Stimulated activated CD4-positive, alpha-beta T cell treated with anti-CD3 and anti-CD28 coated beads, TNF-alpha, amount 100 ng/mL, for 48 hours (primary cell): Measurements from ENCODE around the gene CMSS1.

Experiments used
- DNase-seq, 3 donors: peaks; one replicate each; pipeline ENCODE4 v3.0.0-alpha.2; 2020; ENCODE audit warnings: low read depth in 3 of 3

The CMSS1 gene

DNA sequence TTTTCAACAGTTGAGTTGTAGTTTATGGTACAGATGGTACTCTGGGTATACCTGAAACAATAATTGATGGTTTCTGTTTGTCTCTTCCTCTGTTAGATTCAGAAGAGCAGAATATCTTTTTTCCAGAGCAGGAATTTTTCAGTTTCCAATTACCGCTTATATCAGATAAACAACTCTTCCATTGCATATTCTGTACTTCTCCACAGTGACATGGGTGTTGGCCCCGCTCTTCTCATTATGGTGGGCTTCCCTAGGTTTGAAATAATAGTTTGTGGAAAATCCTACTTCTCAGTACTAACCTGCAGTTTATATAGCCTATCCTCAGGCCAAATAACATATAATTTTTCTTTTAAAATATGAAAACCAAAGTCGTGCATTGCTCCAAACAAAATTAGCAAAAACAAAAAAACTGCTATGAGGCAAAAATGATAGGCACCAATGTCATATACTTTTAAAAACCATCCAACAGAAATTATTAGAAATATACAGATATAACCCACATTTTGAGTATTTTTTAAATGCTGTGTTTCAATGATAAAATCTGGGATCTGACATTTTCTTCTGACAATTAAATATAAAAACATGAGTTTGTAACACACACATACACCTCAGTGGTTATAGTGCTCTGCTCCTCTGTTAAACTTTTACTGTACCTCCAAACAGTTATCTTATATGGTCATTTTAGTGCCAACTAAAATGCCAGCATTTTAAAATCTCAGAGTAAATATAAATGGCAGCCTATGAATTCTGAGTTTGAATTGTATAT lies 56.8 kb downstream of the CMSS1 start:
- no peak for DNase-seq

DNA sequence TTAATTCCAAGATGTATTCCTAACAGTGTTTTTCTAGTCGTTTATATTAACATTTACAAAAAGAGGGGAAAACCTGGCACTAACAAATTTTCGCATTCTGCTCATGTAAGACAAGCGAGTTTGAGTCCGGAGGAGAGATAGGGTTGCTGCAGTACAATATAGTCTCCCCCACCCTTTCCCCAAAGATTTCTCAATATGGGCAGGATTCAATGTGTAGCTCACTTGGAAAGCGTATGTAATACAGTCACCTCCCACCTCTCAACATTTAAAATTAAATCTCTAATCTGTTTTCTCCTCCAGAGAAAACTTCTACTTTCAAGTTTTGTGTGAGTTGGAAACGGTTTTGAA lies 57.9 kb downstream of the CMSS1 start:
- no peak for DNase-seq

DNA sequence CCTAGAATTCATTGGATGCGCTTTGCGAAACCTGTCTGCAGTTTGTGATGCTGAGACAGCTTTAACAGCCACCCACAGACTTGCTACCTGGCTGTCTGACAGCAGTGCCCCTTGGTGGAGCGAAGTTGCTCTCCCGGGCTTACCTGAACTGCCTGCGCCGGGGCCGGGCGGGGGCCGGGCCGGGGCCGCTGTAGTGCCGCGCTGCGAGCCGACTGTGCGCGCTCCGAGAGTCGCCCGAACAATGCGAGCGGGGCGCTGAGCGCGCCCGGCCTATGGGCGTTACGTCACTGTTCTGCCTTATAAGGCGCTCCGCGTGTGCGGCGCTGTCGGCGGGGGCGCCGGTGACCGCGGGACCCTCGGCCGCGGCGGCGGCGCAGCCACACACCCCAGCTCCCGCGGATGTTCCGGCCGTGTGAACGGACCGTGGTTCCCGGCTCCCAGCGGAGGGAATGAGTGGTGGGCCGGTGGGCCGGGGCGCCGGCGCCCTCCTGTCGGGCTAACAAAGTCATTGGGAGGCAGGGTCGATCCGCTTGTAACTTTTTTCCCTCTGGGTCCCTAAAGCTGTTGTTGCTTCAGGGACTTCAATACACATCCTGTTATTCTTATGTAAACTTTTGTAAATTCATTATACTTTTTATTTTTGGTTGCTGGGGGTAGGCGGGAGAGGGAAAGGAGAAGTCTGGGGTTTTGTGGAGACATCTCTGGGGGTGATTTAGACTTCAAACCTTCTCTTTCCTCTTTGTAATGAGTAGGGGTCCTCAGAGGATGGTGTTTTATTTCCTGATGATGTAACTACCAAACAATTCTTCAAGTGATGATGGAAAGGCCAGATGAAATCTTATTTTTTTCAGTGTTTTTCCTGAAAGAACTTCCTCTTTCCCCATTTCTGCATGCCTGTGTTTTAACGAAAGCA lies 58.5 kb downstream of the CMSS1 start:
- DNase-seq: peak; percentile 29 to 37 (median 37)

DNA sequence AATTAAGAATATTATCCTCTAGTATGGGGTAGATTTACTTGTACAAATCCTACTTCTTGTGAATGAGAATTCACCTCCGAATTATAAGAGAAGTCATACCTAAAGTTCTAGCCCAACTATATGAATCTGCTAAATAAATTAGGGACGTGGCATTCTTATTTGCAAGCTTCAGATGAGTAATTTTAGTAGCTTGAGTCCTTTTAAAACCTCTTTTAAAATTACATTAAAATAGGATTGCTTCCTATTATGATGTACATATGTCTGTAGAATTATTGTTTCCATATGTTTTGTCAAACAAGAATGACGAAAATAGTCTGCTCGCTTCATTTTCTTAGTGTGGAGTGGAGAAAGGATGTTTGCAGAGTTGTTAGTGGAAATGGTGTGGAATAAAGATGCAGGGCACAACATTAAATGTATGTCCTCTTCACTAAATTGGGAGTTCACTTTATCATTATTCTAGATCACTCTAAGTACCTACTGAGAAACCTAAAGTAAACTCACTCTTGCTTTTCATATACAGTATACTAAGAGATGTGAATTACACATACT lies 59.4 kb downstream of the CMSS1 start:
- DNase-seq: no peak

DNA sequence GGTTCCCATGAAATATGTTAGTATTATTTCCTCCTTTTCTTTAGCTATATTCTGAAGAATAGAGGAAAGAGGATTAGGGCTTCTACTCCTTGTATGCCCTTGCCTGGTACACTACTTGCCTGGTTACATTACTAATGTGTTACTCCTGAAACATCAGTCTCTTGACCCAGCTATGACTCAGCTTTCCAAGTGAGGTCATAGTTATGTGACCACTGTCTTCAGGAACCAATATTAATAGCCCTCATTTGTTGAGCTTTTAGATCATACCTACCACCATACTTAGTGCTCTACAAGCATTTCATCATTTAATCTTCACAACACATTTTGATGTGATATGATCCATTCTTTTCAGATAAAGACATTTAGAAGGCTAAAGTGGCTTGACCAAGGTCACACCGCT lies 60.3 kb downstream of the CMSS1 start:
- no peak for DNase-seq

DNA sequence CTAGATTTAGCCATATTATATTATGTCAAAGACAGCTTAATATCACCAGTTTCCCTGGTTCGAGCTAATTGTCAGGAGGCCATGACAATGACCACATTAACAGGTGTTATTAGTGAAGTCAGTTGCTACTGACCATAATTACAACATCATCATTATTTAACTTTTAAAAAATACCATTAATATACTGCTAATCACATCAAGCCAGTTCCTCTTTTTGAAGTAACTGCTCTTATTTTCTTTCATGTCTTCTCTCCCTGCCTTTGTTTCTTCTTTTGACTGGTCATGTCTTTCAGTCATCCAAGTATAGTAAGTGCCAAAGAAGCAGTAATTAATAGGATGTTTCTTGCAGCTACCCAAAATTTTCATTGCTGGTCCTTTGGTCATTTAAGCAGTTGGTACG lies 61.6 kb downstream of the CMSS1 start:
- no peak for DNase-seq

DNA sequence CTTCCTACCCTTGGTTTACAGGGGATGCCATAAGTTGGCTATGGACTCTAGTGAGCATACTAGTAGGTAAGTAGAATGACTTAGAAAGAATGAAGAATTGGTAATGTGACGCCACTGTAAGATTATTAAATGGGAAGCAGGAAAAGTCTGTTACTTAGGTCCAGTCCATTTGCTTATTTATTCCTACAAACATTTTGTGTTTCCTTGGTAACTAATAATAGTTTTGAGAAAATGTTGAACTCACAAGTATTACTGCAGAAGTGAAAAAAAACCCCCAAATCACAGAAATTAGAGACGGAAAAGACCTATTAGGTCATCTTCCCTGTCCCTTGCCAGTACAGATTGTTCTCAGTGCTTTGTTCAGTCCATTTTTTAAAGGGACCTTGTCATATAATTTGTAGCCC lies 63.5 kb downstream of the CMSS1 start:
- no peak for DNase-seq

DNA sequence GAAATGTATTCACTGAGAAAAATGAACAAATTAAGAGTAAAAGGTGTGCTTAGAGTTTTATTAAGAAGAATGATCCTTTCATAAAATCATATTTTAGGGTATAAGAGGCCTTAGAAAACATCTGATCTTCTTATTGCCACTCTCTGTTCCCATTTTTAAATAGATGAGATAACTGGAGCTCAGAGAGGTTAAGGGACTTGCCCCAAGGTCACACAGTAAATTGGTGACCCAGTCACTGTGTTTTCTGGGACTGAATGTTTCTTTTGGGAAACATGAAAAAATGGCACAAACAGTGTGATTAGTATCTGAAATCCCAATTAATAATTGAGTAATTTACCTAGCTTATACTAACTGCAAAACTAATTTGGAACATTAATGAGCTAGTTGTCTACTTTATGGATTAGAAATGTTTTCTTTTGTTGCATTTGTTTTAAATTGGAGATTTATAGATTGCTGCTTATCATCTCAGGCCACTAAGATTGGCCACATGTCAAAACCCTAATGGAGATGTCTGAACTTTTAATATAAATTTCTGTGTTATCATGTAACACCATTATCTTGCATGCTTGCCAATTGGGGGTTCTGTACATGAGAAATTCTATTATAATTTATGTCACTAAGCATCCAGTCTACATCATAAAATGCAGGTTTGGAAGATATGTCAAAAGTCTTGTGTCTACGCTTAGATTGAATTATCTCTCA lies 64.9 kb downstream of the CMSS1 start:
- DNase-seq: no peak

DNA sequence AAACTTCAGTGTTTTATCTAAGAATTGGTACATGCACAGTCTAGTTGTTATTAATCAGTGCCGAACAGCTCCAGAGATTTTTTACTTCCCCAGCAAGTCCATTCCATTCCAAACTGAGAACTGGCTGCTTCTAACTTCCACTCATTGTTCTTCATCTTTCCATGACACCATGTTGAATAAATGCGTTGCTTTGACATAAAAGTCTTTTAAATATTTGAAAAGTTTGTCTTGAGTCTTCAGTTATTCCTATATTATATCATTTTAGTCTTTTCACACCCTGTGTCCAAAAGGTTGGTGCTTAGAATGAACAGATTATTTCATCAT lies 65.4 kb downstream of the CMSS1 start:
- DNase-seq: no peak

DNA sequence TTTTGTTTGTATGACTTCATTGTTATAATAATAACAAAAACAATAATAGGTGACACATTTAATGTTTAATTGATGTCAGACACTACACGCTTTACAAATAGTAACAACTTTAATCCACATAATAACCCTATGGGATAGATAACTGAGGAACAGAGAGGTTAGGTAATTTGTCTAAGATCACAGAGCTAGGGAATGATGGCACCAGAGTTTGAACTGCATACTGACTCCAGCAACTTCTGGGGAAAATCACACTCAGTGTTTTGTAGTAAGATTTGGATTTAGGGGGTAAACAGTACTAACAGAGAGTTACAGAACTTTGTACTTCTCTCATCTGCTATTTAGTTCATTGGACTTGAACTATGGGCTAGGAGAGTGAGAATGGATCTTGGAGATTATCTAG lies 66.0 kb downstream of the CMSS1 start:
- no peak for DNase-seq

DNA sequence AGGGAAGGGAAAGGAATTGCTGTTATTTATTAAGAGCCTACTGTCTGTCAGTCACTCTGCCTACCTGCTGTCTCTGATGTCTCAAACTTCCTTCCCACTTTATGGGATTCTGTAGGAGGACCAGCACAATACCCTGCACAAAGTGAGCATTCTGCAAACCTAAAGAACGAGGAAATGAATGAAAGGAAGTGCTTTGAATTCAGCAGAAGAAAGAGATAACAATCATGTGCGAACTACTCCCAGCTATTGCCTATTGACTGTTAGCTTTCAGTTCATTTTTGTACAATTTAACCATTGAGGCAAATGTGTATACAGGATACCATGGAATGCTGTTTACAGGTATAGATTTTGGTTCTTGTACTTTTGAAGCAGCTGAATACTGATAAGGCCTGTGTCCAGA lies 66.8 kb downstream of the CMSS1 start:
- DNase-seq: no peak

DNA sequence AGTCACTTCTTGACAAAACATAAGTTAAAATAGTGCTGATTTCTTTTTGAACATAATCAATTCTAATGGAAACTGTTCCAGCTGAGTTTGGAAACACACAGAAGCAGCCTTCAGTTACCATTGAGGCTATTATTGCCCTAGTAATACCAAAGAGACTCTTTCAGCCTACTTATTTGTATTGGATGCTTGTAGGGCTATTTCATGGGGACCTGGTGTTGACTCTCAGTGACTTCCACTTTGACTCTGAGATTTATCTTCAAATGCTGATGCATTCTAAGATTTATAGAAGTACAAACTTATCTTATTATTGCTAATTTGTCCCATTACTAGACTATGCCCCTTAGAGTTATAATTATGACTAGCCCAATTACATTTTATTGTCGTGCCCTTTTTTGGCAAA lies 67.4 kb downstream of the CMSS1 start:
- no peak for DNase-seq

DNA sequence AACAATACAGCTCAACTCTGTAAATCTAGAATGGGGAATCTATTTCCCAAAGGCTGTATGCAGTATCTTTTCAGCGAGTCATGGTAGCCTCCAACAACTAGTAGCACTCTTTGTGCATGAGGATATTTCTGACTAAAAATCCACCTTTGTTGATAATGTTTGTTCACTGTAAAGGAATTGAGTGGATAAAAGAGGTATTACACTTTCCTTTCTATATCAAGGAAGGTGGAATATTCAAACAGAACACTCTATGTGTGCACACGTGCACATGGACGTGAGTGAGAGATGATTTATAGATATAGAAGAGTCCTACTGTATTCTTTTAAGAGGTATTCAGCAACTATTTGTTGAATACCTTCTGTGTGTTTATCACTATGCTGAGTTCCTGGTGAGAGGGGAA lies 68.2 kb downstream of the CMSS1 start:
- DNase-seq: no peak

DNA sequence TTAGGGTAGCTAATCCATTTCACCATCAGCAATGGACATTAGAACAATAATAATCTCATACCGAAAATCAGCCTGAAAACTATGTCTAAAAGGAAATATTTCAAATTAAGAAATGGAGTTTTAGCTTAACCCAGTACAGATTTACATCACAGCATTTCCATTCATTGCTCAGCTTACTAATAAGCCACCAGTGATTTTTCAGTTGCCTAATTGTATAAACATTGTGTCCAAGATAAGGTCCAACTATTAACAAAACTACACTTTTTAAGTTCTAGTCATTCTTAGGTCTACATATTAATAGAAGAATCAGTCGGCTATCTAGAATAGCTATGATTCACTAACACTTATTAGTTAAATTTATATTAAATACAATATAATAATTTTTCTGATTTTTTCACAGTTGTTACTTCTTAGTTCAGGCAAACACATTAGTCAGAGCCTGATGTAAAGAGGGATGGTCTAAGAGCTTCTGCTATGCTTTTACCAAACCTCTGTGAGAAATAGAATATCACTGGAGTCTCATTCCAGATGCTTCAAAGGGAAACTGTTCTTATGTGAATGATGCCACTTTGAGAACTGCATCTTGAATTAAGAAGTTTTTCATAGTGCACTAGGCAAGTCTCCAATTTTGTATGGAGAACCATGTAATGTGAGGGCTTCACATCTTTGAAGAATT lies 74.1 kb downstream of the CMSS1 start:
- DNase-seq: no peak

DNA sequence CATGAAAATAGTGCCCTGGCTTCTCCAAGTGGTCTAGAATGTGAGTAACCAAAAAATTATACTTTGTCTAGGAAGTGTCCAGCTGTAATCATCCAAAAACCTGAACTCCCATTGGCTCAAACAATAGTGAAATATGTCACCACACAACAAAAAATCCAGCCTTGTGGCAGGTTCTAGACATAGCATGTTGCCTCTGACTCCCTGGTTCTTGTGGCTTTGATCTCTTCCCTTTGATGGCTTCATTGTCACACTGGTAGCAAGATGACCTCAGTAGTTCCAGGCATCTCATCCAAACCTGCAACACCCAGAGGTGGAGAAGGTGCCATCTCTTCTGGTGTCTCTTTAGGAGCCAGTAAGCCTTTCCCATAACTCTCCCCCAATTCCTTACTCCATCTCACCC lies 74.7 kb downstream of the CMSS1 start:
- no peak for DNase-seq

DNA sequence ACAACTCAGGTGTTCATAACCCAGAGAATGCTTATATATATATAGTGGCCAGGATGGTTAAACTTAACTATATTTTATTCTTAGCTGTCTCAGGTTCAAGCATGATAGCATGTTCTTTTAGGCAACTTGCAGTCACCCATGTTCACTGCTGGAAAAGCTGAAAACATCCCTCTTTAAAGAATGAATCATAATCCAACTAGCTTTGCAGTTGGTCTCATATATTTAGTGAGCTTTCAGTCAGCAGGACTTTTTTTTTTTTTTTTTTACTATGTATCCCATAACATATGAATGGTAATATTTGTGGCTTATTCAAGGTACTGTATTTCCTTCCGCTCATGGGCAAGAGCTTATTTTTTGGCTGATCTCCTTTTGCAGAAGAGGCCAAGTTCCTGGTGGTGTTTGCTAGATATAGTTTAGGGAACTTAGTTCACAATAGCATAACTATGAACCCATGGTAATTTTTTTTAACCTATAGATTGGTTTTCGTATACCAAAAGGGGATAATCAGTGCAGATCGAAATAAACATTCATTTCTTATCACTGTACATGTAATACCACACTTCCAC lies 77.6 kb downstream of the CMSS1 start:
- DNase-seq: no peak

DNA sequence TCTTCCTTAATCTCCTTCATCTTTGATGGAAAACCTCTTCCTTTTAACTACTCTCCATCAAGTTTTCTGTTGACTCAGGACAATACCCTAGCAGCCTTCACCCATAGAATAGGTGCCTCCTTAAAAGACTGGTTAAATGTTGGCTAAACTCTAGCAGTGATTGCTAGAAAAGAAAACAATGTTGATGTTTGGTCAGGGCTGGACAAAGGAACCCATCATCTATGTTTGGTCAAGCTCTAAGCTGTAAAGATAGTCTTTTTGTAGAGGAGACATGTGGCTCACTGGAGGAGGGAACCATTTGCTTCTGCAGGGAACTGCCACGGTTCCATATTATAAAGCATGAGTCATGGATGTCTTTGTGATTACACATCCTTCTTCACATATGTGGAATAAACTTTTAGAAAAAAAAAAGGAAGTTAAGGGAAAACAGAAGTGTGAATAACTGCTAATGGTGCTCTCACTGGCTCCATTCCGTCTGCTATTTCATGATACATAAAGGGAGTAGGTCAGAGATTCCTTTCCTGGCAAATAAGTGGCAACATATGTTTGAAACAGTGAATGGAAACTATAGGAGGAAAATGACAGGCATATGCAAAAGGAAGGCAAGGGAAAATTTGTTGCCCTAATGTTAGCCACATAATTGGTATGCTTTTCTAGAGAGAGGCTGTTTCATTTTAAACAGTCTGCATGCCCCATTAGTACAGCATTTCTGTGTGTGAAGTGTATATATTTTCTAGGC lies 78.2 kb downstream of the CMSS1 start:
- no peak for DNase-seq

DNA sequence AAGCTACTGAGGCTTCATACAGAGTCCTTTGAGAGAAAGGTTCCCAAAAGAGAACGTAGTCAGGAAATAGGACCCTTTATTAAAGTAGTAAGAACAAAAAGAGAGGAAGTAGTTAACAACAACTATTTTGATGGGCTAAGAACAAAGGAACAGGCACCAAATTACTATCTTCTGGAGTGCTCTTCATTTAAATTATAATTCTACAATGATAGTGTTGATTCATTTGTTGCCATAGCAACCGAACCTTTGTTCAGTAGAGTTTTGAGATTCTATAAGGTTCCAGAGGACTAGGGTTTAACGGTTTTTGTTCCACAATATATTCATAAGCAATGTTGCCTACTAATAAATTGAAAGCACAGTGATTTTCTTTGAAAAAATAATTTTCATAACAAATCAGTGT lies 78.8 kb downstream of the CMSS1 start:
- no peak for DNase-seq

DNA sequence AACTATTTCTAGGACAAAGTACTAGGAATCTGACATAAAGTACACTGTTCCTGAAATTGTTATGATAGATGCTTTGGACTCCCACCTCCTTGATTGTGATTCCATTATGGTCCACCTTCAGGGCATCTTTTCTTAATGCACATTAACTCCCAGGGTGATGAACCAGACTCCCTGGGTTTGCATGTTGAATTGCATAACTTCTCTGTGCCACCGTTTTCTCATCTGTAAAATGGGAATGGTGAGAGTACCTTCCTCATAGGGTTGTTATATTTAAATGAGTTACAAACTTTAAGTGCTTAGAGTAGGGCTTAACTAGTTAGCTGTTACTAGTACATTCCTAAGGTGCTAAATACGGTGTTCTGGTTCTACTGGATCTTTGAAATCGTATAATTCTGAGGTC lies 81.9 kb downstream of the CMSS1 start:
- no peak for DNase-seq

DNA sequence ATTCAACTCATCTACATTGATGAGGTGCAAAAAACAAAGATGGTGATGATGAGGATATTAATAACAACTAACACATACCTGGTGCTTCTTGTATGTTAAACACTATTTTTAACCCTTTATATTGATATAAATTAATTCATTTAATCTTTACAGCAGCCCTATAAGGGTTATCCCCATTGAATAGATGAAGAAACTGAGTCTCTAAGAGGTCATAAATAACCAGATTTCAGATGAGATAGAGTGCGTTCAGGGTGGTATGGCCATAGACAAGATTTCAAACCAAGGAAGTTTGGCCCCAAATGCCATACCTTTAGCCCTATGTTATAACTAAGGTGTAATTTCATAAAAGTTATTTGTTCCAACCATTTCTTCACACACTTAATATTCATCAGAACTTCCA lies 82.6 kb downstream of the CMSS1 start:
- DNase-seq: no peak
